Measurements from ENCODE around the gene MAP3K14.

The MAP3K14 gene

DNA sequence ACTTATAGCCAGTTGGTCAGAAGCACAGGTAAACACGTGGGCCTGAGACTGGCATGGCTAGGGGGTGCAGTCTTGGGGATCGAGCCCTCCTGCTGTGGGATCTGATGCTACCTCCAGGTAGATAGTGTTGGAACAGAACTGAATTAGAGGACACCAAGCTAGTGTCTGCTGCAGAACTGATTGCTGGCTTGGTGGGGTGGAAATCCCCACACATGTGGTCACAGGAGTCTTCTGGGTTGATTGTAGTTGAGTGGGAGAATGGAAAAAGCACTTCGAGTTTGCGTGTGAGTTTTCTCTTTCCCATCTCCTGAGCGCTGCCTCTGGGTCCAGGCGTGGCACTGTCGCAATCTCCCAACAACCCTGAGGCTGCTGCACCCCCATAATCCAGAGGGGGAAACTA is 46.9 kb downstream of the MAP3K14 start:
- H3K4me3 Mint-ChIP-seq: no peak overlapping the region
- peaks cover 37% of the 10 kb centered on the region for H3K36me3 Mint-ChIP-seq (ENCODE audit: low read depth)
- no peaks in the 10 kb centered on the region for H3K27me3 Mint-ChIP-seq (ENCODE audit: low read depth)
- no peaks in the 10 kb centered on the region for H3K9me3 Mint-ChIP-seq
- TF ChIP-seq, protein P1, sequence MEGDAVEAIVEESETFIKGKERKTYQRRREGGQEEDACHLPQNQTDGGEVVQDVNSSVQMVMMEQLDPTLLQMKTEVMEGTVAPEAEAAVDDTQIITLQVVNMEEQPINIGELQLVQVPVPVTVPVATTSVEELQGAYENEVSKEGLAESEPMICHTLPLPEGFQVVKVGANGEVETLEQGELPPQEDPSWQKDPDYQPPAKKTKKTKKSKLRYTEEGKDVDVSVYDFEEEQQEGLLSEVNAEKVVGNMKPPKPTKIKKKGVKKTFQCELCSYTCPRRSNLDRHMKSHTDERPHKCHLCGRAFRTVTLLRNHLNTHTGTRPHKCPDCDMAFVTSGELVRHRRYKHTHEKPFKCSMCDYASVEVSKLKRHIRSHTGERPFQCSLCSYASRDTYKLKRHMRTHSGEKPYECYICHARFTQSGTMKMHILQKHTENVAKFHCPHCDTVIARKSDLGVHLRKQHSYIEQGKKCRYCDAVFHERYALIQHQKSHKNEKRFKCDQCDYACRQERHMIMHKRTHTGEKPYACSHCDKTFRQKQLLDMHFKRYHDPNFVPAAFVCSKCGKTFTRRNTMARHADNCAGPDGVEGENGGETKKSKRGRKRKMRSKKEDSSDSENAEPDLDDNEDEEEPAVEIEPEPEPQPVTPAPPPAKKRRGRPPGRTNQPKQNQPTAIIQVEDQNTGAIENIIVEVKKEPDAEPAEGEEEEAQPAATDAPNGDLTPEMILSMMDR (IDR thresholded peaks at IDR 0.05; ENCODE audit: unreplicated experiment in 3 of 3): no peak
- peaks cover 8% of the 10 kb centered on the region for H3K4me1 Mint-ChIP-seq
- H3K27ac Mint-ChIP-seq: no peak overlapping the region

- H3K4me3 Mint-ChIP-seq: no peak overlapping the region
- no peaks in the 10 kb centered on the region for H3K9me3 Mint-ChIP-seq
- H3K27ac Mint-ChIP-seq: no peak overlapping the region
- TF ChIP-seq, protein P1 (IDR thresholded peaks at IDR 0.05; ENCODE audit: unreplicated experiment in 3 of 3): no peak
- H3K36me3 Mint-ChIP-seq (ENCODE audit: low read depth): peaks cover 28% of the 10 kb centered on the region
- H3K27me3 Mint-ChIP-seq (ENCODE audit: low read depth): no peaks in the 10 kb centered on the region
- H3K4me1 Mint-ChIP-seq: peaks cover 9% of the 10 kb centered on the region
These were observed 49.3 kb downstream of the MAP3K14 start for GRCh38 chr17:45267436-45268055.

DNA sequence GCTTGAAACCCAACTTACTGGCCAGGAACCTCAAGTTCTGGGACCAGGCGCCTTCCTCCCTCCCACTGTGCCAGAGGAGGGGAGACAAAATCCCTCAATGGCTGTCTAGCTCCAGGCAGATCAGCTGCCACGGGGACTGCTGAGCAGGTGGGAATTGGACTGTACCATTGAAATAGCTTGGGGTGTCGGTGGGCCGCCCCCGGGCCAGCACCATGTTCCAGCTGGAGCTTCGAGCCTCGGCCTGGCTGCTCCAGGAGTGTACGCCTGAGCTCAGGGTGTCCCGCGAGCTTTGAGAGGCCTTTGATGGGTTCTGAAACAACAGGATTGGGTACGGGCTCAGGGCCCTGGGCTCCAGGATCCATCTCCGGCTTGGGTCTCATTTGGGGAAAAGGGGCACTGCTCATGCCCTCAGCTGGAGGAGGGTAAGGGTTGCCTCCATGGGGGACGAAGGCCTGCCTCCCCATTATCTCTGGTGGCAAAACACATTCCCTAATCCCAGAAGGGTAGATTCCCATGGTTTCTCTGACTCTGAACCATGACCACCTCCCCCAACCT is 50.4 kb downstream of the MAP3K14 start:
- H3K27ac Mint-ChIP-seq: no peak overlapping the region
- H3K9me3 Mint-ChIP-seq: no peaks in the 10 kb centered on the region
- peaks cover 28% of the 10 kb centered on the region for H3K36me3 Mint-ChIP-seq (ENCODE audit: low read depth)
- H3K4me3 Mint-ChIP-seq: no peak overlapping the region
- peaks cover 11% of the 10 kb centered on the region for H3K4me1 Mint-ChIP-seq
- no peaks in the 10 kb centered on the region for H3K27me3 Mint-ChIP-seq (ENCODE audit: low read depth)
- TF ChIP-seq, protein P1 (IDR thresholded peaks at IDR 0.05; ENCODE audit: unreplicated experiment in 3 of 3): no peak

- H3K4me1 Mint-ChIP-seq: peaks cover 14% of the 10 kb centered on the region
- no peaks in the 10 kb centered on the region for H3K9me3 Mint-ChIP-seq
- H3K27me3 Mint-ChIP-seq (ENCODE audit: low read depth): no peaks in the 10 kb centered on the region
- no peak overlapping the region for H3K4me3 Mint-ChIP-seq
- TF ChIP-seq, protein P1 (IDR thresholded peaks at IDR 0.05; ENCODE audit: unreplicated experiment in 3 of 3): no peak
- H3K36me3 Mint-ChIP-seq (ENCODE audit: low read depth): peaks cover 28% of the 10 kb centered on the region
- no peak overlapping the region for H3K27ac Mint-ChIP-seq
These were observed 51.0 kb downstream of the MAP3K14 start for GRCh38 chr17:45265821-45266220.

DNA sequence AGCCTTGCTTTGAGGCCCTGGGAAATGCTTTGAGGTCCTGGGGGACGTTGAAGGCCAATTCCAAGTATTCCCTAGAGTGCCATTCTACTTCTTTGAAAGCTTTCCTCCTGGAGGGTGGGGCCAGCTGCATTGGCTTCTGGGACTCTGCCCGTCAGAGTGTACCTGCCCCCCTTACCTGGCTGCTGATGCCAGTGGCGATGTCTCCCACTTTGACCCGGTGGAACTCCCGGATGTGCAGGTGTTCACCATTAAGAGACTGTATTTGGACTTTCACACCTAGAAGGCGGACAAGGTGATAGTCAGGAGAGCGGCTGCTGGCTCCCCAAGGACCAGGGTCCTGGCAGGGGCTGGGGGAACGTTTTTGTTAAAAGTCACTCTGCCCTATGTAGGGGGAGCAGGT is 51.8 kb downstream of the MAP3K14 start:
- Mint-ChIP-seq H3K36me3 (ENCODE audit: low read depth) (peaks cover 25% of the 10 kb centered on the region), H3K27ac (no peak overlapping the region), H3K4me1 (peaks cover 14% of the 10 kb centered on the region), H3K27me3 (ENCODE audit: low read depth) (peaks cover 8% of the 10 kb centered on the region), H3K9me3 (no peaks in the 10 kb centered on the region), H3K4me3 (no peak overlapping the region)
- TF ChIP-seq, protein P1 (IDR thresholded peaks at IDR 0.05; ENCODE audit: unreplicated experiment in 3 of 3): no peak

GRCh38 chr17:45264430-45264829 is 52.4 kb downstream of the MAP3K14 start:
- Mint-ChIP-seq H3K27ac (no peak overlapping the region), H3K4me1 (peaks cover 14% of the 10 kb centered on the region), H3K36me3 (ENCODE audit: low read depth) (peaks cover 21% of the 10 kb centered on the region), H3K9me3 (no peaks in the 10 kb centered on the region), H3K4me3 (no peak overlapping the region), H3K27me3 (ENCODE audit: low read depth) (peaks cover 8% of the 10 kb centered on the region)
- TF ChIP-seq, protein P1 (IDR thresholded peaks at IDR 0.05; ENCODE audit: unreplicated experiment in 3 of 3): no peak

All from nephron (organoid).